GM12891 (cell line): ENCODE data around the gene GNL1. TPM values are rescaled to one million over a fixed set of nuclear protein-coding genes. Genes with fewer than 3 reads are reported as not detected.

Source experiments
- DNase-seq: peaks from one replicate; pipeline ENCODE4 v3.0.0; 2011; ENCODE audit warnings: low spot score; ENCODE audit not compliant: insufficient read length
- FAIRE-seq: peaks from 2 replicates; lab custom pipeline; 2011; peaks lifted over from hg19 to GRCh38; lab: Jason Lieb, UNC
- PAX5 ChIP-seq: IDR thresholded peaks from 2 replicates; pipeline ENCODE4 v1.6.1; 2011; ENCODE audit warnings: low read length, moderate library complexity, mild to moderate bottlenecking; ENCODE audit not compliant: insufficient read depth, severe bottlenecking
- POLR2A ChIP-seq: IDR thresholded peaks from 2 replicates; pipeline ENCODE4 v1.6.1; 2011; ENCODE audit warnings: low read depth, low read length, control low read depth
- POLR2AphosphoS5 ChIP-seq: IDR thresholded peaks from 2 replicates; pipeline ENCODE4 v1.6.1; 2011; ENCODE audit warnings: low read depth, low read length, control low read depth
- POU2F2 ChIP-seq: IDR thresholded peaks from 2 replicates; pipeline ENCODE4 v1.6.1; 2011; ENCODE audit warnings: low read depth, mild to moderate bottlenecking, control low read depth, low read length, moderate library complexity
- SPI1 ChIP-seq: IDR thresholded peaks from 2 replicates; pipeline ENCODE4 v1.6.1; 2011; ENCODE audit warnings: low read depth, low read length, control low read depth
- TAF1 ChIP-seq: IDR thresholded peaks from 2 replicates; pipeline ENCODE4 v1.6.1; 2011; ENCODE audit warnings: low read depth, low read length, control low read depth
- polyA plus RNA-seq: library from polyadenylated mRNA; unstranded; fragments of >200 nt; gene quantifications from one replicate; pipeline ENCODE4 v1.2.1, GENCODE V29; 2012; ENCODE audit warnings: low read depth, missing spikeins, inconsistent platforms; ENCODE audit not compliant: missing spikeins

GNL1 gene
- polyA plus RNA-seq: 36.3 TPM

GRCh38 chr6:30556066-30556905 is at the start of gene GNL1:
GNL1 (minus strand) TSS chr6:30556489; CDS start chr6:30556203, 286 bp downstream.
- FAIRE-seq (peak; percentile 92), DNase-seq (peak; percentile 86)
- TF ChIP-seq POLR2AphosphoS5: no peak
- peak; percentile 3 for TF ChIP-seq SPI1
- no peak for TF ChIP-seq PAX5
- TF ChIP-seq POU2F2: no peak; the same call in 1 of the 2 replicates
- peak; percentile 56 for TF ChIP-seq TAF1
- peak; percentile 59; the same call in 1 of the 2 replicates for TF ChIP-seq POLR2A

DNA sequence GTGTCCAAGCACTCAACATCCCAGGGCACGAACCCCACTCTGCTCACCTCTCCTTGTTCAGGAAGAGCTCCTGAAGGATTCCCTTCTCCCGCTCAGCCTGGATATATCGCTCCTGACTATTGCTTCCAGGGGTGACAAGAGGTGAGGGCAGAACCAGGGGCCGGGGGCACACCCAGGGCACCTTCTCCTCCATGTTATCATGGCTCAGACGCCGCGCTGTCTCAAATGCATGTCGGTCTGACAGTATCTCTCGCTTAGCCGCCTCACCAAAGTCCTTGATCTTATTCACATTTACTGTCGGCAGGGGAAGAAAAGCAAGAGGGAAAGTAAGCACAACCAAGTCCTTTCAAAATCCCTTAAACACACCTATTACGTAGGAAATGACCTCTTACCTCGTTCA is 47.7 kb upstream of the GNL1 start:
- DNase-seq: no peak
- FAIRE-seq: no peak
- TF ChIP-seq POLR2AphosphoS5: no peak
- TF ChIP-seq POU2F2: no peak
- TF ChIP-seq POLR2A: no peak
- TF ChIP-seq TAF1: no peak
- no peak for TF ChIP-seq PAX5
- TF ChIP-seq SPI1: no peak

DNA sequence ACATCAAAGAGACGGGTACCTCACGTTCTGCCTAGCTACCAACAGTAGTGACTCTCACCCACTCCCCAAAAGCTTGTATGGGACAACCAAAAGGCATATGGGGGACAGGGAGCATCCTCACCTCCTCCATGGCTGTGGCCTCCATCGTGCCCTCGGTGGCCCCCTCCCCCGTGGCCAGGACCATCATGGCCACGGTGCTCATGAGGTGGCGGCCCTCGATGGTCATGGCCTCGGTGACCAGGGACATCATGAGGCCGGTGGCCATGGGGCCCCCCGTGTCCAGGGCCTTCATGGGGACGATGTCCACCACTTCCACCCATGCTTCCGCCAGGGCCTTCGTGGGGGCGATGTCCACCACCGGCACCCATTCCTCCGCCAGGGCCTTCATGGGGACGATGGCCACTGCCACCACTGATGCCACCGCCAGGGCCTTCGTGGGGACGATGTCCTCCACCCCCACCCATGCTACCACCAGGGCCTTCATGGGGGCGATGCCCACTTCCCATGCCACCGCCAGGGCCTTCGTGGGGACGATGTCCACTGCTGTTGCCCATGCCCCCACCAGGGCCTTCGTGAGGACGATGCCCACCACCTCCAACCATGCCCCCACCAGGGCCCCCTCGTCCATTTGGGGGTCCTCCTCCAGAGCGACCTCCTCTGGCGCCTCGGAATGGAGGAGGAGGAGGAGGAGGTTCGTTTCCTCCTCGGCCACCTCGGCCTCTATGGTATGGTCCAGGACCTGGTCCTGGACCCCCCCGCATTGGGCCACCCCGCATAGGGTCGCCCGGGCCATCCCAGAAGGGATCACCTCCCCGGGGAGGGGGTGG is 45.7 kb upstream of the GNL1 start:
- FAIRE-seq: no peak
- TF ChIP-seq SPI1 (no peak), POU2F2 (no peak), POLR2A (no peak), TAF1 (no peak), PAX5 (no peak), POLR2AphosphoS5 (peak; percentile 6)
- no peak for DNase-seq

DNA sequence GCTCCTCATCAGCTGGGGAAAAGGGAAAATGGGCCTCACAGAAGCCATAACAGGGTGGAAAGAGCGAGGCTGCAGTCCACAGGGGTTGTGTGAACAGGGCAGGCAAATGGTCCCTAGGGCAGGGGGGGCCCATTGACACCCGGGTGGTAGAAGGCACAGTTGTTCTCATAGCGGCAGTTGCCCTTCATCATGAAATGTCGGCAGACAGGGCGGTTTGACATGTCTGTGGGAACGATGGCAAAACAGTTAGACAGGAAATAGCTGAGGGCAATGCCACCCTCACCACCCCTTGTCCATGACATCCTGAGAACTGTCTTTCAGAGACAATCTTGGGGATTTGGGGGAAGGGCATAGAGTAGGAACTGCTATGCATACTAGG is 45.1 kb upstream of the GNL1 start:
- no peak for TF ChIP-seq PAX5
- peak; percentile 11; the same call in 1 of the 2 replicates for TF ChIP-seq POLR2AphosphoS5
- no peak for FAIRE-seq
- DNase-seq: no peak

DNA sequence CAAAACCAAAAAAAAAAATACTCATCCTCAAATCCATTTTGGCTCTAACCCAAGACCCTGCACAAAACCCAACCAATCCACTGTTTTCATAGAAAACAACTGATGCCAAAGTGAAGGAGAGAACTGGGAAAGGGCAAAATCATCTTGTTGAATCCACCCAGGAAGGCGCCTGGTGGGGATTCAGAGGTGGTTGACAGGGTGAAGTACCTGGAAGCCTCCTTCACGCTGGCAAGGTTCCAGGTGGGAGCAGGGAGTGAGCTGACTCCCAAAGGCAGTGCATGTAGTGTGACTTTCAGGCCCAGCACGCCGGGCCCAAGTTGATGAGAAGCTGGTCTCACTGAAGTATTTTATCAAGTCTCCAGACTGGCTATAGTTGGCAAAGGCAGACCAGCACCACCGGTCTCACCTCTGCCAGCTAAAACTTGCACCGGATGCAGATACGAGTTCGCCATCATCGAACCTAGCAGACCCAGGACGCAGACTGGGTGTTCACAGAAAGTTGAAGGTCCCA is 44.2 kb upstream of the GNL1 start:
- DNase-seq (no peak), FAIRE-seq (no peak)
- TF ChIP-seq POU2F2: no peak
- peak; percentile 22; the same call in 1 of the 2 replicates for TF ChIP-seq POLR2AphosphoS5

DNA sequence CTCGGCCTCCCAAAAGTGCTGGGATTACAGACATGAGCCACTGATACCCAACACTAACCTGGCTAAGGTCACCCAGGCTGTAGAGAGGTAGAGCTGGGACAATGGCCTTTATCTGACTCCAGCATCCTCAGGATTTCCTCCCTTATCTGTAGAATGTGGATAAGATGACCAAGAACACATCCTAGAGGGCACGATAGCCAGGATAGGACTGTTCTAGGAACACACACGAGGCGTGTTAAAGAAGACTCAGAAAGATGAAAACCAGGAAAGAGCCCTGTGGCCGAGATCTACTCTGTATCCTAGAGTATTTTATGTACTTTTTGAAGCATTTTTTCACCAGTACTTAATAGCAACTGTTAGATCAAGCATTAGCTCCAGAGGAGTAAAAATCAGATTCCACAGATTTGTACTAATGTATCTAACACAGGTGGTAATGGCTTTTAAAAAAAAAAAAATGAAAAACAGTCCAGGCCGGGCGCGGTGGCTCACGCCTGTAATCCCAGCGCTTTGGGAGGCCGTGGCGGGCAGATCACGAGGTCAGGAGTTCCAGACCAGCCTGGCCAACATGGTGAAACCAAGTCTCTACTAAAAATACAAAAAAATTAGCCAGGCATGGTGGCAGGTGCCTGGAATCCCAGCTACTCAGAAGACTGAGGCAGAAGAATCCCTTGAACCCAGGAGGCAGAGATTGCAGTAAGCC is 43.5 kb upstream of the GNL1 start:
- DNase-seq: no peak
- FAIRE-seq: no peak
- no peak for TF ChIP-seq PAX5
- TF ChIP-seq POU2F2: no peak
- no peak for TF ChIP-seq POLR2A
- no peak for TF ChIP-seq POLR2AphosphoS5
- no peak for TF ChIP-seq SPI1
- TF ChIP-seq TAF1: no peak

DNA sequence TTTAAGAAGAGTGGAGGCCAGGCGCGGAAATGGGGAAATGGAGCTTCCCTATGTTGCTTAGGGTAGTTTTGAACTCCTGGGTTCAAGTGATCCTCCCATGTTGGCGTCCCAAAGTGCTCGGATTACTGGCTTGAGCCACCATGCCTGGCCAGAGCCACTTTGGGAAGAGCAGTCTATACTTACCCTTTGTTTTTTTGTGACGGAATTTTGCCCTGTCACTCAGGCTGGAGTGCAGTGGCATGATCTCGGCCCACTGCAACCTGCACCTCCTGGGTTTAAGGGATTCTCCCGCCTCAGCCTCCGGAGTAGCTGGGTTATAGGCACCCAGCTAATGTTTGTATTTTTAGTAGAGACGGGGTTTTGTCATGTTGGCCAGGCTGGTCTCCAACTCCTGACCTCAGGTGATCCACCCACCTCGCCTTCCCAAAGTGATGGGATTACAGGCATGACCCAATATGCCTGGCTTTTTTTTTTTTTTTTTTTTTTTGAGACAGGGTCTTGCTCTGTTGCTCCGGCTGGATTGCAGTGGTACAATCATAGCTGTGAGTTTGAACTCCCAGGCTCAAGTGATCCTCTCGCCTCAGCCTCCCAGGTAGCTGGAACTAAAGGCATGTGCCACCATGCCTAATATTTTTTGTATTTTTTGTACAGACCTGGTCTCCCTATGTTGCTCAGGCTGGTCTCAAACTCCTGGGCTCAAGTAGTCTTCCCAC is 42.8 kb upstream of the GNL1 start:
- FAIRE-seq (no peak), DNase-seq (no peak)
- 0 out of 2 replicates have a peak, but pooled peaks have one; percentile 25 for TF ChIP-seq POLR2A
- no peak for TF ChIP-seq TAF1

- FAIRE-seq (peak; percentile 88), DNase-seq (peak; percentile 55)
Observed at GRCh38 chr6:30597315-30598144, 41.2 kb upstream of the GNL1 start.
